Measurements from ENCODE around the gene PPIG.
"Not testable (repeated sequence)": the region's sequence is repeated elsewhere in the genome, so short reads cannot be mapped to it uniquely, and the experiment has no call there.

Gene PPIG

DNA sequence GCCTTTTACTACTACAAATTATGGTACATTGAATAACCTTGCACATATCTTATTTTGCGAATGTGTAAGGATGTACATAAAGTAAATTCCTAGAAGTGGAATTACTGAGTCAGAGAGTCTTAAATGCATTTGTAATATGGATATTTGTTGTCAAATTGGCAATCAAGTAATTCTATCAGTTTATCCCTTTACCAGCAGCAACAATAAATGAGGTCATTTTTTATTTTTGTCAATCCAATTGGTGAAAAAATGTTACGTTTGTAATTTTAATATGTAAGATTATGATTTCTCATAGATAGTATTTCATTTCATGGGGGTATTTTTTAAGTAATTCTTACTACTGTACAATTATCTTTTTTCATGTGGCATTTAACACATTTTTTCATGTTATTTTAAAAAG lies 14.8 kb downstream of the PPIG start:
- DNase-seq: no peak

- DNase-seq: no peak
Observed at GRCh38 chr2:169599568-169599967, 15.4 kb downstream of the PPIG start.

DNA sequence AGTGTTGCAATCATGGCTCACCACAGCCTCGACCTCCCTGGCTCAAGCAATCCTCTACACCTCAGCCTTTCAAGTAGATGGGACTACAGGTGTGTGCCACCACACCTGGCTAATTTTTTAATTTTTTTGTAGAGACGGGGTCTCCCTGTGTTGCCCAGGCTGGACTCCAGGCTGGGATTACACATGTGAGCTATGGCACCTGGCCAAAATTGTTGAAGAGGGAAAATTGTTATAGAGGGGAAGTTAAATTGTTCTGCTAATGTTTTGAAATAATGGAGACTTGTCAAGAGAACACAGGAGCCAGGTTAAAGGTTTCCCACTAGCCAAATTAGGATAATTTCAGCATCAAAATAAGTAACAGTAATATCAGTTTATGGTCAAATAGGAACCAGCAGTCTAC lies 25.1 kb downstream of the PPIG start:
- no peak for DNase-seq

GRCh38 chr2:169613876-169614275 lies 29.7 kb downstream of the PPIG start:
- no peak for DNase-seq

DNA sequence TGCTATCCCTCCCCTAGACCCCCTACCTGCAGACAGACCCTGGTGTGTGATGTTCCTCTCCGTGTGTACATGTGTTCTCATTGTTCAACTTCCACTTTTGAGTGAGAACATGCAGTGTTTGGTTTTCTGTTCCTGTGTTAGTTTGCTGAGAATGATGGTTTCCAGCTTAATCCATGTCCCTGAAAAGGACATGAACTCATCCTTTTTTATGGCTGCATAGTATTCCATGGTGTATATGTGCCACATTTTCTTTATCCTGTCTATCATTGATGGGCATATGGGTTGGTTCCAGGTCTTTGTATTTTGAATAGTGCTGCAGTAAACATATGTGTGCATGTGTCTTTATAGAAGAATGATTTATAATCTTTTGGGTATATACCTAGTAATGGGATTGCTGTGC lies 31.8 kb downstream of the PPIG start:
- not testable (repeated sequence) for DNase-seq

- no peak for DNase-seq
Observed at GRCh38 chr2:169619946-169620345, 35.8 kb downstream of the PPIG start.

GRCh38 chr2:169620509-169620908 lies 36.4 kb downstream of the PPIG start:
- DNase-seq: no peak

- DNase-seq: no peak
Observed at GRCh38 chr2:169623235-169623634, 39.1 kb downstream of the PPIG start.

DNA sequence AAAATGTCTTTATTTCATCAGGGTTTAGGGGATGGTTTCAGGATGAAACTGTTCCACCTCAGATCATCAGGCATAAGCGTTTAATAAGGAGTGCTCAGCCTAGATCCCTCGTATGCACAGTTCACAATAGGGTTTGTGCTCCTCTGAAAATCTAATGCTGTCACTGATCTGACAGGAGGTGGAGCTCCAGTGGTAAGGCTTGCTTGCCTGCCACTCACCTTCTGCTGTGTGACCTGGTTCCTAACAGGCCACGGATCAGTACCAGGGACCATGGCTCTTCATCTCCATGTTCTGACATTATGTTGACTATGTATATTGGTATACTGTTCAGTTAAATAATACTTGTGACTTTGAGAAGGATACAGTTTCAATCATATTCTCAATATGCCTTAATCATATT lies 41.6 kb downstream of the PPIG start:
- no peak for DNase-seq

GRCh38 chr2:169636440-169637097 lies 52.4 kb downstream of the PPIG start:
- DNase-seq: no peak

GRCh38 chr2:169637620-169638019 lies 53.5 kb downstream of the PPIG start:
- no peak for DNase-seq

- DNase-seq: no peak
Observed at GRCh38 chr2:169640104-169640503, 56.0 kb downstream of the PPIG start.

DNA sequence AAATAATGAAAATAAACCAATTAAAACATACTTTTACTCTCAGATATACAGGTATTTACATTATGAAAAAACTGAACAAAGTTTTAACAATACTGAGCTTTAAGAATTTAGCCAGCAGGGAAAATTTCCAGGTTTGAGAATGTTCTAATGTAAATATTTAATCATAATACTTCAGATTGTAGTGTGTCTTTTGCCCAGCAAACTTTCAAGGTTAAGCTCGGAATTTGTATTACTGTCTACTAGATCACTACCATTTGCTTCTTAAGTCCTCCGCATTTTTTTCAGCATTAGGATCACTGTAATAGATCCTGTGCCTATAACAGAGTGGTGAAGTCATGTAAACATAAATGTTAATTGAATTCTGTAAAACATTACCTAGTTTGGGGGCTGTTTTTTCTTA lies 57.3 kb downstream of the PPIG start:
- no peak for DNase-seq

DNA sequence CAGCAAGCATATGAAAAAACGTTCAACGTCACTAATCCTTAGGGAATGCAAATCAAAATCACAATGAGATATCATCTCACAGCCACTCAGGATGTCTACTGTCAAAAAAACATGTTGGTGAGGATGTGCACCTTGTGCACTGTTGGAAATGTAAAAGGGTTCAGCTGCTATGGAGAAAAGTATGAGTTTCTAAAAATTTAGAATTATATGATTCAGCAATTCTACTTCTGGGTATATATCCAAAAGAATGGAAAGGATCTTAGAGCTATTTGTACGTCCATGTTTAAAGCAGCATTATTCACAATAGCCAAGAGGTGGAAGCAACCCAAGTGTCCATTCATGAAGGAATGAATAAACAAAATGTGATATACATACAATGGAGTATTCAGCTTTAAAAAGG lies 60.0 kb downstream of the PPIG start:
- no peak for DNase-seq

DNA sequence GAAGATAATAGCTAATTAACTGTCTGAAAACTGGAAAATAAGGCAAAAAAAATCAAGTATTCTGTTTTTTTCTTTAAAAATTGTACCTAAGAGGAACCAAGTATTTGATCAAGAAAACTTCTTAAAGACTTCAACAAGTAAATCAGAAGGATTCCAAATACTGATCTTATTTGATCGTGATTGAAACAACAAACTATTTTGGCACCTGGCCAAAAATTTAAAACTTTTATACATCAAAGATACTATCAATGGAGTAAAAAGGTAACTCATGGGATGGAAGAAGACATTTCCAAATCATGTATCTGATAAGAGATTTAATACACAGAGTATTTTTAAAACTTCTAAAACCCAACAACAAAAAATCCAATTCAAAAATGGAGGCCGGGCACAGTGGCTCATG lies 63.3 kb downstream of the PPIG start:
- DNase-seq: no peak

GRCh38 chr2:169649278-169649677 lies 65.1 kb downstream of the PPIG start:
- no peak for DNase-seq

- no peak for DNase-seq
Observed at GRCh38 chr2:169653636-169654035, 69.5 kb downstream of the PPIG start.

DNA sequence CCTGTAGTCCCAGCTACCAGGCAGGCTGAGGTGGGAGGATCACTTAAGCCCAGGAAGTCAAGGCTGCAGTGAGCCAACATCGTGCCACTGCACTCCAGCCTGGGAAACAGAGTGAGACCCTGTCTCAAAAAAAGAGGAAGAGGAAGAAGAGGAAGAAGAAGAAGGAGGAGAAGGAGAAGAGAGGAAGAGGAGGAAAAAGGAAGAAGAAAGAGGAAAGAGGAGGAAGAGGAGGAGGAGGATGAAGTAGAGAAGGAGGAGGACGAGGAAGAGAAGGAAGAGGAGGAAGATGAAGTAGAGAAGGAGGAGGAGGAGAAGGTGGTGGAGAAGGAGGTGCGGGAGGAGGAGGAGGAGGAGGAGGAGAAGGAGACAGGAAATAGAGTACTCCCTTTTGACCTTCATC lies 72.0 kb downstream of the PPIG start:
- no peak for DNase-seq

- no peak for DNase-seq
Observed at GRCh38 chr2:169658877-169659276, 74.7 kb downstream of the PPIG start.

GRCh38 chr2:169659320-169659719 lies 75.2 kb downstream of the PPIG start:
- no peak for DNase-seq

DNA sequence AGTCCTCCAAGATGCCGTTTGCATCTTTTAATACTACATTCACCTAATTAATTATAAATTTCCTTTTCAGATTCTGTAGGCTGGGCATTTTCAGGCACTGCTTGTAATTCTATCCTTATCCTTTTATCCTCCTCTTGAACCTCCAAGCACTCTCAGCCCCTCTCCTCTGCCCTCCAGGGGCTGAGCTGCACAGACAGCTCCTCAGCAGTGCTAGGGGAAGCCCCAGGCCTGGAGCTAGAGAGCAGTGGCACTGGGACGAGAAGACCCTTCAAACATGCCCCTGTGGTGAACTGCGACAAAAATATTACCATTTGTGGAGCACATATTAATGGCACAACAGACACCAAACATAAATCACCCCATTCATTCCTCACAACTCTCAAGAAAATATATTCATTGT lies 77.1 kb downstream of the PPIG start:
- DNase-seq: no peak

DNA sequence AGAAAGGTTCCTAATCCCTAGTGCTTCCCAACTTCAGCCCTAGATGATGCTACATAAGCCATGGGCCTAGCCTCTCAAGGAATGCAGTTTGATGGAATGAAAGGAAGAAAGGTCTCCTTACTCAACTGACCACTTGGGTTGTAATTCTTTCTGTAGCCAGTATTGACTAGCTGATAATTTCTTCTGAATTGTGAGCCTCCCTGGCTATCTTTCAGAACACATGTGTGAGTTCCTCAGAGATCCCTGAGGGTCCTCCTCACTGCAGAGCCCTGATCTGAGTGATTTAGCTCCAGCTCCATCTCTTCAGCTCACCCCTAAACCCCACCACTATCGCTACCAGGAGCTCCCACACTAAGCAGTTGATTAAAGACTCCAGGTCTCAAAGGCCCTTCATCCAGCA lies 78.6 kb downstream of the PPIG start:
- DNase-seq: no peak

GRCh38 chr2:169663247-169663646 lies 79.1 kb downstream of the PPIG start:
- no peak for DNase-seq

GRCh38 chr2:169664600-169664977 lies 80.4 kb downstream of the PPIG start:
- DNase-seq: no peak

Data from NCI-H2171 treated with DMSO at 0.1 percent for 48 hours (cell line).